HepG2 (cell line): ENCODE data around the gene ELOA2.

Experiments used
- CCAR2 ChIP-seq: fragments of 200-400 bp; formaldehyde crosslinking; optimal IDR thresholded peaks from 2 replicates; pipeline ENCODE3; 2018; ENCODE audit warnings: low read depth, mild to moderate bottlenecking, low read length, moderate library complexity
- CTCF ChIP-seq: sonication (generic); formaldehyde crosslinking; IDR thresholded peaks from 2 replicates; pipeline ENCODE4 v1.5.0; 2020; ENCODE audit warnings: mild to moderate bottlenecking, missing genetic modification reagents, moderate library complexity
- GTF2F1 ChIP-seq: fragments of 150-350 bp; IDR thresholded peaks from 2 replicates; pipeline ENCODE4 v1.6.1; 2014; ENCODE audit warnings: low read length
- GTF3A ChIP-seq: sonication (generic); formaldehyde crosslinking; conservative IDR thresholded peaks from 2 replicates; pipeline ENCODE4 v1.4.0; 2020; ENCODE audit warnings: mild to moderate bottlenecking, missing genetic modification reagents
- KLF16 ChIP-seq, 2 experiments: sonication (generic) in 1 of 2; formaldehyde crosslinking in 1 of 2; IDR thresholded peaks; 2 replicates each; pipeline versions ENCODE4 v1.6.1 to v1.8.0; 2016 to 2023; ENCODE audit warnings: missing genetic modification reagents in 2 of 2, missing compliant biosample characterization in 1 of 2
- MXD4 ChIP-seq: IDR thresholded peaks from 2 replicates; pipeline ENCODE4 v1.6.1; 2016; ENCODE audit warnings: mild to moderate bottlenecking, missing biosample characterization, missing genetic modification reagents
- RFXANK ChIP-seq: IDR thresholded peaks from 2 replicates; pipeline ENCODE4 v1.6.1; 2016
- ZBTB8A ChIP-seq: sonication (generic); formaldehyde crosslinking; IDR thresholded peaks from 2 replicates; pipeline ENCODE4 v1.4.0; 2020; ENCODE audit warnings: mild to moderate bottlenecking, low read depth, missing genetic modification reagents, borderline replicate concordance

DNA sequence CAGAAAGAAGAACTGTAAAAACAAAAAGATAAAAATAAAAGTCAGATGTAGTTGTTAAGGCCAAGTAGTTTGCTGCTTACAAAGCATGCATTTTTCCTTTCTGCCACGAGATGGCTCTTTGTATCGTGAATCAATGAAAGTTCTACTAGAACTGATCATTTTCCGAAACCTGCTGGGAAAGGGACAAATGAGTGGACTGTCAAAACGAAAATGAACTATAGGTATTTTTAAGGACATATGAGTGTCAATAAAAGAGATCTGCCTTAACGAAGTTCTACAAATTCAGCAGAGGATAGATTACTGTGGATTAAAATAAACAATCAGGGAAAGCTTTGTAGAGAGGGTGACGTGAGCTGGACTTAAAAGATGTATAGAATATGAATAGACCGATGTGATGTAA lies 15.0 kb upstream of the ELOA2 start:
- TF ChIP-seq GTF3A (no peak), ZBTB8A (no peak), GTF2F1 (no peak), CTCF (CRISPR knock-in tag) (peak; percentile 76), KLF16 (CRISPR knock-in tag; IDR thresholded peaks at IDR 0.05) (no peak), CCAR2 (no peak), MXD4 (CRISPR knock-in tag) (no peak), RFXANK (CRISPR knock-in tag) (no peak)
